Activated naive CD4-positive, alpha-beta T cell treated with anti-CD3 and anti-CD28 coated beads, Interleukin-2, amount 50 U/mL, for 72 hours (primary cell): ENCODE measurements around the gene ARHGEF1. TPM values are rescaled to one million over a fixed set of nuclear protein-coding genes. Genes with fewer than 3 reads are reported as not detected.
"Not testable (repeated sequence)": the region's sequence is repeated elsewhere in the genome, so short reads cannot be mapped to it uniquely, and the experiment has no call there.

Source experiments
- ATAC-seq, 2 donors: fragments of 150-1000 bp; cut with Tn5 transposase; 2 replicates each; pipeline ENCODE4 v1.10.0; 2021; ENCODE audit warnings: mild to moderate bottlenecking in 2 of 2, moderate library complexity in 2 of 2
- DNase-seq, 2 donors: peaks; one replicate each; pipeline ENCODE4 v3.0.0; 2021 to 2022; ENCODE audit warnings: low spot score in 2 of 2
- H3K27ac Mint-ChIP-seq, 2 donors: one replicate each; pipeline ENCODE4 v1.8.0; 2022; ENCODE audit warnings: mild to moderate bottlenecking in 2 of 2, mixed read lengths in 2 of 2
- H3K36me3 Mint-ChIP-seq, 2 donors: one replicate each; pipeline ENCODE4 v1.8.0; 2022; ENCODE audit warnings: mixed read lengths in 2 of 2
- H3K9me3 Mint-ChIP-seq, 2 donors: one replicate each; pipeline ENCODE4 v1.8.0; 2022; ENCODE audit warnings: mixed read lengths in 2 of 2
- total RNA-seq, 2 donors: library from RNA; stranded (reverse); gene quantifications; one replicate each; pipeline ENCODE4 v1.2.3, GENCODE V29; 2022

The ARHGEF1 gene
- total RNA-seq, 2 donors from 2014 or later, result 361 to 383 TPM

- Mint-ChIP-seq H3K9me3 (no peaks in the 10 kb centered on the region), H3K27ac (peak overlapping the region; percentile 61 to 82), H3K36me3 (peaks cover 4 to 20% of the 10 kb centered on the region in 2 donors)
- DNase-seq (no peak), ATAC-seq (no peak)
Measured at GRCh38 chr19:41906916-41907680, 24.1 kb downstream of the ARHGEF1 start.

GRCh38 chr19:41907994-41908615 lies 25.1 kb downstream of the ARHGEF1 start:
- no peak for ATAC-seq
- no peak for DNase-seq
- H3K36me3 Mint-ChIP-seq, result peaks cover 4 to 19% of the 10 kb centered on the region in 2 donors
- H3K9me3 Mint-ChIP-seq, result no peaks in the 10 kb centered on the region
- H3K27ac Mint-ChIP-seq, result no peak overlapping the region

DNA sequence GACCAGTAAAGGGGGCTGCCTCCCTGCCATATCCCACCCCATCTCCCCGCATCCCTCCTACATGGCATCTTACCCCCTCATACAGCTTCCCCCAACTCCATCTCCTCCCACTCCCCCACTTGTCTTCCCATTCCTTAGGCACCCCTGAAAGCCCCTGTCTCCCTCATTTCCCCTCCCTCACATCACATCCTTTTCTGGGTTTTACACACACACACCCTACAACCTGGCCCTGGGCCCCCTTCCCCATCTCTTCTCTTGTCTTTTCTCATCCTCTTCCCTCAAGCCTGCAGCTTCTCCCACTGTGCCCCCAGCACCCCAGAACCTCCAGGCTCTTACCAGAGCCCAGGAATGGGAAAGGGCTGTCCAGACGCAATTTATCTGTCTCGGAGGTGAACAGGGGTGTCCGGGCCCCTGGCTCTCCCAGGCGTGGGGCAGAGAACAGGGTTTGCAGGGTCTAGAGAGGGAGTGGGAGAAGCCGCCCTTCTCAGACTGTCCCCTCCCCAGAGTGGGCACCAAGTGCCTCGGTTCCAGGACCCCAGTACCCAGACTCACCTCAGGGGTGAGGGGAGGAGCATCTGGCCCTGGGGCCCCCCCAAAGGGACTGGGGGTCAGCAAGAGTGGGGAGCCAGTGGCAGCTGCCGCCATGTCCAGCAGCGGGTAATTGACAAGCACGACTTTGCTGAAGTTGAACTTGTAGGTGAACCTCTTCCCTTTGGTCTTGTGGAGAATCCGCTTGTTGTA lies 25.9 kb downstream of the ARHGEF1 start:
- H3K36me3 Mint-ChIP-seq, result peaks cover 4 to 14% of the 10 kb centered on the region in 2 donors
- no peaks in the 10 kb centered on the region for H3K9me3 Mint-ChIP-seq
- peak overlapping the region in 1 of 2 donors; percentile 79 for H3K27ac Mint-ChIP-seq
- ATAC-seq (no peak), DNase-seq (no peak)

- ATAC-seq (no peak), DNase-seq (no peak)
- Mint-ChIP-seq H3K9me3 (no peaks in the 10 kb centered on the region), H3K27ac (no peak overlapping the region), H3K36me3 (peaks cover 4 to 7% of the 10 kb centered on the region in 2 donors)
Measured at GRCh38 chr19:41909706-41910105, 26.7 kb downstream of the ARHGEF1 start.

- no peaks in the 10 kb centered on the region for H3K9me3 Mint-ChIP-seq
- peaks cover 4 to 5% of the 10 kb centered on the region in 2 donors for H3K36me3 Mint-ChIP-seq
- peak overlapping the region; percentile 1 to 7 for H3K27ac Mint-ChIP-seq
- no peak for DNase-seq
- ATAC-seq, result peak; percentile 3 to 5
Measured at GRCh38 chr19:41910240-41910991, 27.4 kb downstream of the ARHGEF1 start.

GRCh38 chr19:41910992-41911888 lies 28.3 kb downstream of the ARHGEF1 start:
- Mint-ChIP-seq H3K9me3 (no peaks in the 10 kb centered on the region), H3K27ac (peak overlapping the region; percentile 1 to 24), H3K36me3 (peaks cover 0 to under 1% of the 10 kb centered on the region in 2 donors)
- no peak for DNase-seq
- peak; percentile 7 to 14 for ATAC-seq

- Mint-ChIP-seq H3K9me3 (no peaks in the 10 kb centered on the region), H3K27ac (peak overlapping the region in 1 of 2 donors; percentile 61), H3K36me3 (no peaks in the 10 kb centered on the region)
- DNase-seq (no peak), ATAC-seq (peak in 1 of 2 donors; percentile 4)
Measured at GRCh38 chr19:41911889-41912731, 29.1 kb downstream of the ARHGEF1 start.

DNA sequence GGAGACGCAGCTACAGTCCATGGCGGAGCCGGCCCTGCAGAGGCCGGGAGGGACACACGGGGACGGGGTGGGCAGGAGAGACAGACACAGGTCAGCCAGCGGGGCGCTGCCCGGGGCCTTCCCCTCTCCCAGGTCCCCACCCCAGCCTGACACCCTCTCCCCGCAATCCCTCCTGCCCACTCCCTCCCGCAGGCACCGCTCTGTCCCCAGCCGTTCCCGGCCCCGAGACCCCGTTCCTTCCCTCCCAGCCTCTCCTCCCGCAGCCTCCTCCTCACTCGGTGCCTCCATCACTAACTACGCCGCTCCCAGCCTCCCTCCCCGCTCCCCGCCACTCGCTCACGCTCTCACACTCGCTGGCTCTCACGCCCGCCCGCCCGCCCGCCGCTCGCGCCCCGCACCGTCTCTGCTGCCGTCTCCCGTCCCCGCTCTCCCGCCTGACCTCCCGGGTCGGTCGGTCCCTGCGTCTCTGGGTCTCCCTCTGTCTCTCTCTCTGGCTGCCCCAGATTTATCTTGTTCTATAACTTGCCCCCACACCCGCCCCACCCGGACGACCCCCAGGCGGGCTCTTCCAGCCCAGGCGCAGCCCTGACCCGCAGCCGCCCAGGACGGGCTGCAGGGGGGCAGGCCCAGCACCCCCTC lies 30.0 kb downstream of the ARHGEF1 start:
- no peaks in the 10 kb centered on the region for H3K36me3 Mint-ChIP-seq
- H3K27ac Mint-ChIP-seq, result no peak overlapping the region
- ATAC-seq, result peak; percentile 19 to 25
- no peak for DNase-seq
- no peaks in the 10 kb centered on the region for H3K9me3 Mint-ChIP-seq

DNA sequence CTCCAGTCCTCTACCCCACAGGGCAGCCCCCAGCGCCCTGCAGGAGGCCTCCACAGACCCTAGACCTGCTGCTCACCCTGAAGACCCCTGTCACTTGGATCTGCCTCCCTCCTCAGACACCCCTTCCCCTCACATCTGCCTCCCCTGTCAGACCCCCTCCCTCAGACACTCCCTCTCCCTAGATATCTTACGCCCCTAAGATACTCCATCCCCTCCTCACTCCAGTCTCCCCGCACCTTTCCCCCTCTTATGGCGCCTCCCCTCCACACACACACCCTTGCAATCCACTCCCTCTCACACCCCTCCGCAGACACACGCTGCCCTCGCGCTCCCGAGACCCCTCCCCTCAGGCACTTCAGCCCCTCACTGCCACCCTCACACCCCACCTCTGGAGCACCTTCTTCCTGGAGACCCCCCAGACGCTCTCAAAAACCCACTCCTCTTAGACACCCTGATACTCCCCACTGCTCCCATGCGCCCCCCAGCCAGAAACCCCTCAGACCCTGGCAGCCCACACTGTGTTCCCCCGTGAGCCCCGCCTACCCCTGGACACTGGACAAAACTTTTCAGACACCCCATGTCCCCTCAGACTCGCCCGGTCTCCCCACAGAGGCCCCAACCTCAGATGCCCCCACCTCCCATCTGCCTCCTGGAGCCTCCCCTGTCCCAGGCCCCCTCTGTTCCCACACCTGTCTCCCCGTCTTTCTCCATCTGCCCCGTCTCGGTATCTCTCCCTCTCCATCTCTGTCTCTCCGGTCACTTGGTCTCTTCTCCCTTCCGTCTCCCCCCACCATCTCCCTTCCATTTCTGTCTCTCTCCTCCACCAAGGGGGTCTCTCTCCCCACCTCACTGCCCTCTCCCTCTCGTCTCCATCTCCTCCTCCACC lies 30.8 kb downstream of the ARHGEF1 start:
- Mint-ChIP-seq H3K27ac (peak overlapping the region in 1 of 2 donors; percentile 1), H3K9me3 (no peaks in the 10 kb centered on the region), H3K36me3 (no peaks in the 10 kb centered on the region)
- no peak for DNase-seq
- ATAC-seq, result peak; percentile 4 to 38

GRCh38 chr19:41914424-41914834 lies 31.4 kb downstream of the ARHGEF1 start:
- H3K27ac Mint-ChIP-seq, DNase-seq, ATAC-seq, H3K36me3 Mint-ChIP-seq, H3K9me3 Mint-ChIP-seq: not testable (repeated sequence)

DNA sequence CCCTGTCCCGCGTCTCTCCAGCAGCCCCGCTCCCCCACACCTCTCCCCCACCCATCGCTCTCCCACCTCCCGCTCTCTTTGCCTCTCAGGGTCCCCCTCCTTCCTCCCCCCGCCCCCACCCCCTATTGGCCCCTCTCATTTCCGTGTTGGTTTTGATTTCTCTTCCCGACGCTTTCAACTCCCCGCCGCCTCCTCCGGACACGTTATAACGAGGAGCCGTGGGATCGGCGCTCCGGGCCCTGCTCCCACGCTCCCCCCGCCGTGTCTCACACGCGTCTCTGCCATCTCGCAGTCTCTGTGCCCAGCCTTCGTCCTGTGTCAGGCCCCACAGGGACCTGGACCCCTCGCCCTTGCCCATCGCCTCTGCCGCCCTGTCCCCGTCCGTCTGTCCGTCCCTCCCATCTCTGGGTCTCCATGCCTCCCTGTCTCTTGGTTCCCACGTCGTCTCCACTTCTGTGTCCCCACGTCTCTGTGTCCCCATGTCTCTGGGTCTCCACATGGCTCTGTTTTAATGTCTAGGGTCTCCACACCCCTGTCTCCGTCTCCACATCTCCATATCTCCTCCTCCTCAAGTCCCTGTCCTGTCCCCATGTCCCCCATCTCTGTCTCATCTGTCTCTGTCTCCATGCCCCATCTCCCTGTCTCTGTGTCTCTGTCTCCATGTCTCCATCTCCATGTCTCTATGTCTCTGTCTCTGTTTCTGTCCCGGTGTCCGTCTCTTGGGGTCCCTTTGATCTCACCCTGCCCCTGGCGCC lies 32.2 kb downstream of the ARHGEF1 start:
- DNase-seq (no peak), ATAC-seq (no peak)
- H3K9me3 Mint-ChIP-seq, result no peaks in the 10 kb centered on the region
- H3K36me3 Mint-ChIP-seq, result no peaks in the 10 kb centered on the region
- no peak overlapping the region for H3K27ac Mint-ChIP-seq

GRCh38 chr19:41915776-41916414 lies 32.9 kb downstream of the ARHGEF1 start:
- H3K9me3 Mint-ChIP-seq, result no peaks in the 10 kb centered on the region
- H3K36me3 Mint-ChIP-seq, result no peaks in the 10 kb centered on the region
- H3K27ac Mint-ChIP-seq, result no peak overlapping the region
- DNase-seq (no peak), ATAC-seq (peak in 1 of 2 donors; percentile 13)

DNA sequence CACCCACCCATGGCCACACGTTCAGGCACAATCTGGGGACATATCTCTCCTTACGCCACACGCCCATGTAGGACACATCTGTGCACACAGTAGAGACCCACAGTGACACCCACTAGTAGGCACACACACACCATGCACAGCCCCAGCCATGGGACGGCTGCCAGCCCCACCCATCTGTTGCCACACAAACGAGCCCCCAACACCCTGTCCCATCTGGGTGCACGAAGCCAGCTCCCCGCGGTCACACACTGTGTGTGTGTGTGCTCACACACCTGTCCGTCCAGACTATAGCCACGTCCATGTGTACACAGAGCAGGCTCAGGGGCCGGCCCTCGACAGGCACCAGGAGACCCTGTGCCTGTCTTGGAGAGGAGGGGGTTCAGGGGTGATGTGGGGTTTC lies 34.7 kb downstream of the ARHGEF1 start:
- ATAC-seq, result no peak
- H3K36me3 Mint-ChIP-seq, result no peaks in the 10 kb centered on the region
- no peak overlapping the region for H3K27ac Mint-ChIP-seq
- no peak for DNase-seq
- H3K9me3 Mint-ChIP-seq, result no peaks in the 10 kb centered on the region
